SU-DHL-6 (cell line): ENCODE data around the gene CWC25.
"Not testable (repeated sequence)": the region's sequence is repeated elsewhere in the genome, so short reads cannot be mapped to it uniquely, and the experiment has no call there.

Source experiments
- H2AFZ ChIP-seq: fragments of 200-600 bp; sonication (generic); 2 replicates; pipeline ENCODE4 v1.6.1; 2014; ENCODE audit warnings: low read depth, mild to moderate bottlenecking, moderate library complexity, mixed read lengths, antibody characterized with exemption, low read length; ENCODE audit not compliant: severe bottlenecking
- H3F3A ChIP-seq: fragments of 200-600 bp; shearing (Covaris generic); 2 replicates; pipeline ENCODE4 v1.6.0; 2016; ENCODE audit warnings: antibody characterized with exemption, mild to moderate bottlenecking; ENCODE audit not compliant: insufficient read depth
- H3K27ac ChIP-seq: fragments of 200-600 bp; sonication (generic); 2 replicates; pipeline ENCODE4 v1.5.1; 2016; ENCODE audit warnings: low read depth, mild to moderate bottlenecking, low read length, moderate library complexity, mixed read lengths
- H3K27me3 ChIP-seq: fragments of 200-600 bp; sonication (generic), shearing (Covaris generic); 2 replicates; pipeline ENCODE4 v1.6.0; 2014; ENCODE audit warnings: mild to moderate bottlenecking, low read length
- H3K36me3 ChIP-seq: fragments of 200-600 bp; sonication (generic); 2 replicates; pipeline ENCODE4 v1.6.1; 2014; ENCODE audit warnings: mild to moderate bottlenecking, low read length, mixed read lengths
- H3K4me2 ChIP-seq: fragments of 300-600, 200-600 bp; shearing (Covaris generic), sonication (generic); 2 replicates; pipeline ENCODE4 v1.6.0; 2014; ENCODE audit warnings: low read length, low read depth, mild to moderate bottlenecking; ENCODE audit not compliant: poor library complexity, severe bottlenecking
- H3K4me3 ChIP-seq: fragments of 200-600 bp; sonication (generic); 2 replicates; pipeline ENCODE4 v1.5.1; 2014; ENCODE audit warnings: antibody characterized with exemption, low read length, mild to moderate bottlenecking, mixed read lengths; ENCODE audit not compliant: insufficient read depth, poor library complexity, severe bottlenecking
- H3K79me2 ChIP-seq: fragments of 200-600 bp; sonication (generic); 2 replicates; pipeline ENCODE4 v1.6.1; 2014; ENCODE audit warnings: mild to moderate bottlenecking, low read length, moderate library complexity; ENCODE audit not compliant: insufficient read depth
- H3K9ac ChIP-seq: fragments of 200-600 bp; sonication (generic); 2 replicates; pipeline ENCODE4 v1.7.0; 2014; ENCODE audit warnings: mild to moderate bottlenecking, low read length
- H3K9me2 ChIP-seq: fragments of 200-600 bp; sonication (generic); replicated peaks from 2 replicates; pipeline ENCODE4 v1.6.1; 2014; ENCODE audit warnings: low read length; ENCODE audit not compliant: insufficient read depth
- H3K9me3 ChIP-seq: fragments of 200-600 bp; sonication (generic); 2 replicates; pipeline ENCODE4 v1.6.1; 2014; ENCODE audit warnings: low read length, mixed read lengths; ENCODE audit not compliant: insufficient read depth
- H4K20me1 ChIP-seq: fragments of 200-600 bp; sonication (generic); 2 replicates; pipeline ENCODE4 v1.6.1; 2014; ENCODE audit warnings: low read depth, mild to moderate bottlenecking, antibody characterized with exemption, low read length, moderate library complexity, mixed read lengths
- EZH2phosphoT487 ChIP-seq: fragments of 200-600 bp; sonication (generic), shearing (Covaris generic); conservative IDR thresholded peaks from 2 replicates; pipeline ENCODE4 v1.6.1; 2018; ENCODE audit warnings: mild to moderate bottlenecking, antibody characterized with exemption, low read length, moderate library complexity, mixed read lengths
- TF ChIP-seq, protein P1 (sequence below): fragments of 200-600 bp; sonication (generic); IDR thresholded peaks from one replicate; pipeline ENCODE4 v1.5.1; 2017; ENCODE audit warnings: antibody characterized with exemption, mild to moderate bottlenecking, low read length, moderate library complexity; ENCODE audit not compliant: insufficient read depth, poor library complexity, severe bottlenecking

The CWC25 gene

GRCh38 chr17:38857271-38857670 lies 32.1 kb upstream of the CWC25 start:
- Histone ChIP-seq H3K9me2 (no peaks in the 10 kb centered on the region), H3K9me3 (no peaks in the 10 kb centered on the region), H4K20me1 (peaks cover 3% of the 10 kb centered on the region; the same call in 1 of the 2 replicates), H3K36me3 (peaks cover 7% of the 10 kb centered on the region), H2AFZ (no peak overlapping the region), H3K79me2 (peaks cover 14% of the 10 kb centered on the region), H3K4me2 (no peak overlapping the region), H3K9ac (no peak overlapping the region), H3K27me3 (no peaks in the 10 kb centered on the region), H3K27ac (no peak overlapping the region), H3F3A (peaks cover 21% of the 10 kb centered on the region), H3K4me3 (no peak overlapping the region)
- TF ChIP-seq EZH2phosphoT487 = no peak
- TF ChIP-seq, protein P1, sequence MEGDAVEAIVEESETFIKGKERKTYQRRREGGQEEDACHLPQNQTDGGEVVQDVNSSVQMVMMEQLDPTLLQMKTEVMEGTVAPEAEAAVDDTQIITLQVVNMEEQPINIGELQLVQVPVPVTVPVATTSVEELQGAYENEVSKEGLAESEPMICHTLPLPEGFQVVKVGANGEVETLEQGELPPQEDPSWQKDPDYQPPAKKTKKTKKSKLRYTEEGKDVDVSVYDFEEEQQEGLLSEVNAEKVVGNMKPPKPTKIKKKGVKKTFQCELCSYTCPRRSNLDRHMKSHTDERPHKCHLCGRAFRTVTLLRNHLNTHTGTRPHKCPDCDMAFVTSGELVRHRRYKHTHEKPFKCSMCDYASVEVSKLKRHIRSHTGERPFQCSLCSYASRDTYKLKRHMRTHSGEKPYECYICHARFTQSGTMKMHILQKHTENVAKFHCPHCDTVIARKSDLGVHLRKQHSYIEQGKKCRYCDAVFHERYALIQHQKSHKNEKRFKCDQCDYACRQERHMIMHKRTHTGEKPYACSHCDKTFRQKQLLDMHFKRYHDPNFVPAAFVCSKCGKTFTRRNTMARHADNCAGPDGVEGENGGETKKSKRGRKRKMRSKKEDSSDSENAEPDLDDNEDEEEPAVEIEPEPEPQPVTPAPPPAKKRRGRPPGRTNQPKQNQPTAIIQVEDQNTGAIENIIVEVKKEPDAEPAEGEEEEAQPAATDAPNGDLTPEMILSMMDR = no peak

GRCh38 chr17:38855101-38855714 lies 30.1 kb upstream of the CWC25 start:
- H3K4me2 ChIP-seq, H3K9me2 ChIP-seq, H3K27ac ChIP-seq, H3K27me3 ChIP-seq, H2AFZ ChIP-seq, H3K9me3 ChIP-seq, H3K9ac ChIP-seq, H3K4me3 ChIP-seq: not testable (repeated sequence)
- Histone ChIP-seq H3F3A (peaks cover 41% of the 10 kb centered on the region), H3K79me2 (peaks cover 34% of the 10 kb centered on the region), H4K20me1 (peaks cover 15% of the 10 kb centered on the region; the same call in 1 of the 2 replicates), H3K36me3 (peaks cover 27% of the 10 kb centered on the region)

GRCh38 chr17:38853292-38854219 lies 28.4 kb upstream of the CWC25 start, which contains the start of gene RPL23:
Gene RPL23, minus strand, starts transcription at chr17:38853721. Its CDS starts 11 bp downstream, at chr17:38853710.
- Histone ChIP-seq H3F3A (peaks cover 54% of the 10 kb centered on the region), H3K27me3 (no peaks in the 10 kb centered on the region), H2AFZ (peak within 1 kb of the TSS; percentile 58), H3K27ac (peak within 1 kb of the TSS; percentile 83), H3K9me3 (no peaks in the 10 kb centered on the region), H3K79me2 (peaks cover 34% of the 10 kb centered on the region), H3K4me3 (peak within 1 kb of the TSS; percentile 80), H3K9me2 (no peaks in the 10 kb centered on the region), H3K36me3 (peaks cover 42% of the 10 kb centered on the region), H3K4me2 (peak within 1 kb of the TSS; percentile 71), H3K9ac (peak within 1 kb of the TSS; percentile 72), H4K20me1 (peaks cover 21% of the 10 kb centered on the region; the same call in 1 of the 2 replicates)
- TF ChIP-seq, protein P1 = no peak
- TF ChIP-seq EZH2phosphoT487 = no peak
